Cardiac muscle cell (in vitro differentiated cells and primary cell): ENCODE data around the gene KRT6B. TPM values are rescaled to one million over a fixed set of nuclear protein-coding genes. Genes with fewer than 3 reads are reported as not detected.
A peak's percentile ranks its signal among the peaks of the same experiment; 100 is the strongest.
"Not testable (repeated sequence)": the region's sequence is repeated elsewhere in the genome, so short reads cannot be mapped to it uniquely, and the experiment has no call there.

Source experiments
- DNase-seq, 2 donors: peaks; one replicate each; pipeline versions ENCODE4 v3.0.0 to v3.0.0-alpha.2; 2010 to 2017; ENCODE audit warnings: low read depth in 1 of 2, low spot score in 1 of 2
- H3K27ac ChIP-seq: fragments of 200-600 bp; sonication (generic); 2 replicates; pipeline ENCODE4 v1.5.1; 2016
- H3K27me3 ChIP-seq: fragments of 200-600 bp; sonication (generic); 2 replicates; pipeline ENCODE4 v1.6.0; 2016; ENCODE audit warnings: control low read depth
- H3K36me3 ChIP-seq: fragments of 200-600 bp; sonication (generic); 2 replicates; pipeline ENCODE4 v1.5.1; 2016; ENCODE audit warnings: control low read depth
- H3K4me1 ChIP-seq: fragments of 200-600 bp; sonication (generic); 2 replicates; pipeline ENCODE4 v1.8.1; 2017; ENCODE audit warnings: low read depth, mild to moderate bottlenecking, mixed run types
- H3K4me3 ChIP-seq: fragments of 200-600 bp; sonication (generic); 2 replicates; pipeline ENCODE4 v1.5.1; 2016; ENCODE audit warnings: mild to moderate bottlenecking
- H3K9me3 ChIP-seq: fragments of 200-600 bp; sonication (generic); 2 replicates; pipeline ENCODE4 v1.5.1; 2017; ENCODE audit warnings: low read depth, mild to moderate bottlenecking, control low read depth
- polyA plus RNA-seq: library from polyadenylated mRNA; unstranded; fragments of >200 nt; fragmentation: Nextera tagmentation; extraction: Ambion mirVana; gene quantifications from 2 replicates; pipeline ENCODE4 v1.2.1, GENCODE V29; 2016
- total RNA-seq: library from RNA; depleted of rRNA; stranded (reverse); fragments of >200 nt; gene quantifications from 2 replicates; pipeline ENCODE4 v1.2.3, GENCODE V29; 2016
- TF ChIP-seq, protein P1 (sequence below): IDR thresholded peaks from 2 replicates; pipeline ENCODE4 v1.5.1; 2012; ENCODE audit warnings: low read depth, mild to moderate bottlenecking, low read length

KRT6B gene
- total RNA-seq, result not detected in 2 replicates
- polyA plus RNA-seq, result 0.13 TPM in 1 of 2 replicates, not detected in the other

DNA sequence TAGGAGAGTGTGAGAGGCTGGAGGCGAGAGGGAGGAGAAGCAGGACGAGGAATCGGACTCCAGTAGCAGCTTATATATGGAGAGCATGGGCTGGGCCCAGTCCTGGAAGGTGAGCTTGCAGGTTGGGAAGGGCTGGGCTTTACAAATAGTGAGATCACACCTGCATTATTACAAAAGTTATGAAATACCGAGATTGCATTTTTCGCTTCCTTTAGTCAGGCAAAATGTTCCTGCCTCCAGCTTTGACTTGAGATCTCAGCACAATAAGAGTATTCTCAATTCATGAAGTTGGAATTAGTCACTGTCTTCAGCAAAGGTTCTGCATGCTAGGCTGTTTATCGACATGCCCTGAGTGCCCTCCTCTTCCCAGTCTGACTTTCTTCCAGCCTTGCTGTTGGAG, at the start of gene KRT6B:
Gene KRT6B, minus strand, starts transcription at position 46 of the 400 bp plus-strand sequence. CDS start 68 bp downstream, outside the sequence.
- H3K9me3 ChIP-seq, result no peaks in the 10 kb centered on the region
- no peaks in the 10 kb centered on the region for H3K36me3 ChIP-seq
- no peak within 1 kb of the TSS for H3K4me3 ChIP-seq
- DNase-seq, result no peak
- TF ChIP-seq, protein P1, sequence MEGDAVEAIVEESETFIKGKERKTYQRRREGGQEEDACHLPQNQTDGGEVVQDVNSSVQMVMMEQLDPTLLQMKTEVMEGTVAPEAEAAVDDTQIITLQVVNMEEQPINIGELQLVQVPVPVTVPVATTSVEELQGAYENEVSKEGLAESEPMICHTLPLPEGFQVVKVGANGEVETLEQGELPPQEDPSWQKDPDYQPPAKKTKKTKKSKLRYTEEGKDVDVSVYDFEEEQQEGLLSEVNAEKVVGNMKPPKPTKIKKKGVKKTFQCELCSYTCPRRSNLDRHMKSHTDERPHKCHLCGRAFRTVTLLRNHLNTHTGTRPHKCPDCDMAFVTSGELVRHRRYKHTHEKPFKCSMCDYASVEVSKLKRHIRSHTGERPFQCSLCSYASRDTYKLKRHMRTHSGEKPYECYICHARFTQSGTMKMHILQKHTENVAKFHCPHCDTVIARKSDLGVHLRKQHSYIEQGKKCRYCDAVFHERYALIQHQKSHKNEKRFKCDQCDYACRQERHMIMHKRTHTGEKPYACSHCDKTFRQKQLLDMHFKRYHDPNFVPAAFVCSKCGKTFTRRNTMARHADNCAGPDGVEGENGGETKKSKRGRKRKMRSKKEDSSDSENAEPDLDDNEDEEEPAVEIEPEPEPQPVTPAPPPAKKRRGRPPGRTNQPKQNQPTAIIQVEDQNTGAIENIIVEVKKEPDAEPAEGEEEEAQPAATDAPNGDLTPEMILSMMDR, result no peak
- H3K4me1 ChIP-seq, result no peaks in the 10 kb centered on the region
- no peak within 1 kb of the TSS for H3K27ac ChIP-seq
- H3K27me3 ChIP-seq, result no peaks in the 10 kb centered on the region

DNA sequence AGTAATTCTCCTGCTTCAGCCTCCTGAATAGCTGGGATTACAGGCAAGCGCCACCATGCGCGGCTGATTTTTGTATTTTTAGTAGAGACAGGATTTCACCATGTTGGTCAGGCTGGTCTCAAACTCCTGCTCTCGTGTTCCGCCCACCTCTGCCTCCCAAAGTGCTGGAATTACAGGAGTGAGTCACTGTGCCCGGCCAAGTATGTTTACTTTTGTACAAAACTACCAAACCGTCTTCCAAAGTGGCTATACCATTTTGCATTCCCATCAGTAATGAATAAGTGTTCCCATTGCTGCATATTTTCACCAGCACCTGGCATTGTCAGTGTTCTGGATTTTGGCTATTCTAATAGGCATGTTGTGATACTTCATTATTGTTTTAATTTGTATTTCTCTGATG, 49.5 kb upstream of the KRT6B start:
- Histone ChIP-seq H3K4me3 (no peak overlapping the region), H3K27me3 (no peaks in the 10 kb centered on the region), H3K9me3 (no peaks in the 10 kb centered on the region), H3K36me3 (no peaks in the 10 kb centered on the region), H3K4me1 (no peaks in the 10 kb centered on the region), H3K27ac (no peak overlapping the region)
- no peak for DNase-seq
- TF ChIP-seq, protein P1, result no peak

DNA sequence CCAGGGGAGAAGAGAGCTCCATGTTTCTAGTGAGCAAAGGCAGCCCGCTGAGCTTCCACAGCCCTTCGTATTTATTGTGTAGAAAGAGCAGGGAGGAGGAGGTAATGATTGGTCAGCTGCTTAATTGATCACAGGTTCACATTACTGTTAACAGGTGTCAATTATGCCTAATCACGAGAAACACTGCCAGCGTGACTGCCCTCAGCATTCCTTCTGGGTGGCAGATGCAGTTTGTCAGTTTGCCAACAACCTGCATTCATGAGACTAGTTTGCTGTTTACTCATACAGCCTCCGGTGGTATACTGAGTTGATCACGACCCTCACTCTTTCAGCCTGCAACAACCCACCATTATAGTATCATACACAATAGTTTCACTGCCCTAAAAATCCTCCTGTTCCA, 48.6 kb upstream of the KRT6B start:
- not testable (repeated sequence) for H3K4me1 ChIP-seq, H3K36me3 ChIP-seq, DNase-seq, H3K4me3 ChIP-seq, H3K27ac ChIP-seq, H3K27me3 ChIP-seq, H3K9me3 ChIP-seq

DNA sequence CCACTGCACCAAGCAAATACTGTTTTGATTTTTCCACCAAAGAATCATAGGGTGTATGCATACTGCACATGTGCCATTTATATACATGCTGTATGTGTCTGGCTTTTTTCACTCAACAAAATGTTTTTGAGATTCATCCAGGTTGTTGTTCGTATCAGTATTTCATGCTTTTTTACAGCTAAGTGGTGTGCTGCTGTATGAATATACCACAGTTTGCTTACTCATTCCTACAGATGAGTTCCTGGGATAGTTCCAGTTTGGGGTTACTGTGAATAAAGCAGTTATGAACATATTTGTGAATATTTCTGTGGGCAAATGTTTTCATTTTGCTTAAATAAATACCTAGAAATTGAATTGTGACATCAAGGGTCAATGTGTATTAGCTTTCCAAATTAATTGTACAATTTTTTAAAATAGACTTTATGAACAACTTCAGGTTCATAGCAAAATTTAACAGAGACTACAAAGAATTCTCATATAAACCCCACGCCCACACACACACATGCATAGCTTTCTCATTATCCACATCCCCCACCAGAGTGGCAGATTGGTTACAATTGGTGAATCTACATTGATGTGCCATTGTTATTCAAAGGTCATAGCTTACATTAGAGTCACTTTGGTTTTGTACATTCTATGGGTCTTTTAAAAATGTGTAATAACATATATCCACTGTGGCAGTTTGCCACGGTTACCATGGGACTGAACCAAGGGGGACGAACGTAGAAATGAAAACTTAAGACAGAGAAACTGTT, 48.0 kb upstream of the KRT6B start:
- TF ChIP-seq, protein P1, result no peak
- Histone ChIP-seq H3K4me1 (peaks cover 7% of the 10 kb centered on the region), H3K27ac (no peak overlapping the region)

DNA sequence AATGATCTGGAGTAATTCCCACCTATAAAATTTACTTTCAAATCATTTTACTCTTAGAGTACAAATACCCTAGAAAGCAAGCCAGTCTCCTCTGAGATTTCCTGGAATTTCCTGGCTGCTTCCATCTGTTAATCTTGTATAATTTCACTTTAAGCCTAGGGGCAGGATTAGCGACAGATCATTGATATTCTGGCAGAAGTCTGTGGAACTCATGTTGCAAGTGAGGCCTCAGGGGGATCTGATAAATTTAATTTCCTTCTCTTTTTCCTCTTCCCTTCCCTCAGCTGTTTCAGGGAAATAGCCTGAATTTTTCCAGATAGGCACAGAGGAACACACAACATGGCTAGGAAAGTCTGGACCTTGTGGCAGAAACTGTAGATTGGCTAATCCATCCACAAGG, 47.0 kb upstream of the KRT6B start:
- Histone ChIP-seq H3K9me3 (no peaks in the 10 kb centered on the region), H3K4me1 (peaks cover 7% of the 10 kb centered on the region), H3K27ac (no peak overlapping the region), H3K36me3 (no peaks in the 10 kb centered on the region), H3K27me3 (no peaks in the 10 kb centered on the region), H3K4me3 (no peak overlapping the region)
- TF ChIP-seq, protein P1, result no peak
- DNase-seq, result no peak

More for the DNA sequence above, 48.0 kb upstream of the KRT6B start:
- Histone ChIP-seq H3K36me3 (no peaks in the 10 kb centered on the region), H3K9me3 (no peaks in the 10 kb centered on the region), H3K27me3 (no peaks in the 10 kb centered on the region), H3K4me3 (no peak overlapping the region)
- DNase-seq, result peak in 1 of 2 donors; percentile 38

DNA sequence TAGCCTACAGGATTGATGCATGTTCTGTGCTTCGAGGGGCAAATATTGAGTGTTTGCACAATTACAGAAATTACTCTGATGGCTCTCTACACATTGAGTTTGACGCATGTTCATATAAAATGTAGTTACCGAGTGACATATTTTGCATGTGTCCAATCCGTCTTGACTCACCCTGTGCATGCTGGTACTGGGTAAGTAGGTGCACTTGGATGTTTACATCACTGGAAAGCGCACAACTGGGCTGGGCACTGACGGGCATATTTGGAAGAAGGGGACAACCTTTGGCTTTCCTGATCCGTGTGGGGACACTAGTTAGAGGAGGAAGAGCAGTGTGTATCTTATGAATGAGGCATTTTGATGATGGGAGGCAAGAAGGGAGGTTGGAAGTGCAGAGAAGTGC, 46.0 kb upstream of the KRT6B start:
- Histone ChIP-seq H3K4me3 (no peak overlapping the region), H3K36me3 (no peaks in the 10 kb centered on the region), H3K27me3 (no peaks in the 10 kb centered on the region), H3K27ac (no peak overlapping the region), H3K4me1 (peaks cover 7% of the 10 kb centered on the region), H3K9me3 (no peaks in the 10 kb centered on the region)
- TF ChIP-seq, protein P1, result no peak
- DNase-seq, result no peak
